GM23338 (cell line): Measurements from ENCODE around the gene PDZK1IP1. TPM values are rescaled to one million over a fixed set of nuclear protein-coding genes. Genes with fewer than 3 reads are reported as not detected.

Experiments used
- ATAC-seq: fragments of 200-7000 bp; cut with Tn5 transposase; 3 replicates; pipeline ENCODE4 v1.9.1; 2020
- DNase-seq: peaks from one replicate; pipeline ENCODE4 v3.0.0-alpha.2; 2015; ENCODE audit warnings: low spot score
- H2AFZ ChIP-seq: fragments of 200-600 bp; sonication (generic); 2 replicates; pipeline ENCODE4 v1.8.0; 2016; ENCODE audit warnings: antibody characterized with exemption, mild to moderate bottlenecking, moderate library complexity
- H3F3A ChIP-seq: fragments of 200-600 bp; sonication (generic); replicated peaks from 2 replicates; pipeline ENCODE4 v1.8.0; 2017; ENCODE audit warnings: antibody characterized with exemption, mixed run types, low read depth
- H3K27ac ChIP-seq: fragments of 200-600 bp; sonication (generic); 2 replicates; pipeline ENCODE4 v1.6.1; 2016; ENCODE audit warnings: low read depth
- H3K27me3 ChIP-seq: fragments of 200-600 bp; sonication (generic); 2 replicates; pipeline ENCODE4 v1.8.0; 2016; ENCODE audit warnings: mild to moderate bottlenecking, mixed run types, moderate library complexity; ENCODE audit not compliant: insufficient read depth
- H3K36me3 ChIP-seq: fragments of 200-600 bp; sonication (generic); 2 replicates; pipeline ENCODE4 v1.8.0; 2016; ENCODE audit warnings: mild to moderate bottlenecking; ENCODE audit not compliant: insufficient read depth
- H3K4me1 ChIP-seq: fragments of 200-600 bp; sonication (generic); 2 replicates; pipeline ENCODE4 v1.8.0; 2016; ENCODE audit warnings: mild to moderate bottlenecking, moderate library complexity; ENCODE audit not compliant: insufficient read depth
- H3K4me2 ChIP-seq: fragments of 200-600 bp; sonication (generic); 2 replicates; pipeline ENCODE4 v1.7.1; 2017; ENCODE audit warnings: mixed run types
- H3K4me3 ChIP-seq: fragments of 200-600 bp; sonication (generic); 2 replicates; pipeline ENCODE4 v1.6.1; 2016; ENCODE audit warnings: mixed run types
- H3K79me2 ChIP-seq: fragments of 200-600 bp; sonication (generic); replicated peaks from 2 replicates; pipeline ENCODE4 v1.8.0; 2017; ENCODE audit warnings: mild to moderate bottlenecking; ENCODE audit not compliant: insufficient read depth
- H3K9me2 ChIP-seq: fragments of 200-600 bp; sonication (generic); 2 replicates; pipeline ENCODE4 v1.8.0; 2017; ENCODE audit not compliant: insufficient read depth
- H4K20me1 ChIP-seq: fragments of 200-600 bp; sonication (generic); replicated peaks from 2 replicates; pipeline ENCODE4 v1.8.0; 2017; ENCODE audit warnings: mild to moderate bottlenecking; ENCODE audit not compliant: insufficient read depth
- H3K27ac Mint-ChIP-seq: 2 replicates; pipeline ENCODE4 v1.8.0; 2020; ENCODE audit warnings: inconsistent platforms, mild to moderate bottlenecking, moderate library complexity, mixed read lengths
- H3K27me3 Mint-ChIP-seq: 3 replicates; pipeline ENCODE4 v1.8.0; 2022; ENCODE audit warnings: low read depth, mild to moderate bottlenecking, moderate library complexity, mixed read lengths, inconsistent platforms; ENCODE audit not compliant: insufficient read depth, poor library complexity
- H3K36me3 Mint-ChIP-seq: 3 replicates; pipeline ENCODE4 v1.8.0; 2021; ENCODE audit warnings: low read depth, mild to moderate bottlenecking, inconsistent platforms, moderate library complexity, mixed read lengths
- H3K4me1 Mint-ChIP-seq: 3 replicates; pipeline ENCODE4 v1.8.0; 2020; ENCODE audit warnings: mild to moderate bottlenecking, inconsistent platforms, mixed read lengths
- H3K4me3 Mint-ChIP-seq: 3 replicates; pipeline ENCODE4 v1.8.0; 2021; ENCODE audit warnings: moderate library complexity, mild to moderate bottlenecking, inconsistent platforms, mixed read lengths
- H3K9me3 Mint-ChIP-seq: 3 replicates; pipeline ENCODE4 v1.8.0; 2020; ENCODE audit warnings: moderate library complexity, mild to moderate bottlenecking, inconsistent platforms, mixed read lengths
- CREB1 ChIP-seq: fragments of 250-450 bp; sonication (Bioruptor Pico); IDR thresholded peaks from 2 replicates; pipeline ENCODE4 v1.5.0; 2020; ENCODE audit warnings: low read depth, mild to moderate bottlenecking, moderate library complexity
- EZH2 ChIP-seq: fragments of 200-600 bp; sonication (generic); IDR thresholded peaks from one replicate; pipeline ENCODE4 v1.8.0; 2017; ENCODE audit warnings: antibody characterized with exemption, mild to moderate bottlenecking, low read depth; ENCODE audit not compliant: unreplicated experiment
- EZH2phosphoT487 ChIP-seq: fragments of 200-600 bp; sonication (generic); IDR thresholded peaks from one replicate; pipeline ENCODE4 v1.8.1; 2018; ENCODE audit warnings: antibody characterized with exemption; ENCODE audit not compliant: unreplicated experiment
- JUNB ChIP-seq: IDR thresholded peaks from one replicate; pipeline ENCODE4 v1.6.1; 2016; ENCODE audit warnings: antibody characterized with exemption; ENCODE audit not compliant: unreplicated experiment
- NANOG ChIP-seq: IDR thresholded peaks from 2 replicates; pipeline ENCODE4 v1.6.1; 2016; ENCODE audit warnings: antibody characterized with exemption, borderline replicate concordance
- POLR2AphosphoS5 ChIP-seq: IDR thresholded peaks from 2 replicates; pipeline ENCODE4 v1.6.1; 2016; ENCODE audit warnings: antibody characterized with exemption, low read depth
- STAT1 ChIP-seq: IDR thresholded peaks from one replicate; pipeline ENCODE4 v1.6.1; 2016; ENCODE audit warnings: antibody characterized with exemption; ENCODE audit not compliant: unreplicated experiment
- ZNF114 ChIP-seq: fragments of 250-450 bp; sonication (Bioruptor Pico); IDR thresholded peaks from 2 replicates; pipeline ENCODE4 v1.5.0; 2020; ENCODE audit warnings: mild to moderate bottlenecking, moderate library complexity
- ZNF331 ChIP-seq: fragments of 250-450 bp; sonication (Bioruptor Pico); IDR thresholded peaks from 2 replicates; pipeline ENCODE4 v1.5.0; 2020; ENCODE audit warnings: low read depth, mild to moderate bottlenecking, moderate library complexity
- polyA plus RNA-seq: library from polyadenylated mRNA; unstranded; fragments of >200 nt; fragmentation: Nextera tagmentation; extraction: Ambion mirVana; gene quantifications from 2 replicates; pipeline ENCODE4 v1.2.1, GENCODE V29; 2016
- total RNA-seq: library from RNA; depleted of rRNA; stranded (reverse); fragments of >200 nt; shearing (Covaris generic); gene quantifications from 2 replicates; pipeline ENCODE4 v1.2.3, GENCODE V29; 2014
- TF ChIP-seq, protein P1 (sequence below): IDR thresholded peaks from 2 replicates; pipeline ENCODE4 v1.6.1; 2016; ENCODE audit warnings: antibody characterized with exemption
- TF ChIP-seq, protein P2 (sequence below): fragments of 250-450 bp; sonication (Bioruptor Pico); IDR thresholded peaks from 2 replicates; pipeline ENCODE4 v1.5.0; 2020; ENCODE audit warnings: mild to moderate bottlenecking, moderate library complexity
- TF ChIP-seq, protein P3 (sequence below), 2 experiments: fragments of 200-600 bp in 1 of 2; sonication (generic) in 1 of 2; conservative IDR thresholded peaks; 2 replicates each; pipeline versions ENCODE4 v1.5.1 to v1.6.1; 2016 to 2017; ENCODE audit warnings: antibody characterized with exemption in 2 of 2, low read depth in 2 of 2, mild to moderate bottlenecking in 2 of 2, moderate library complexity in 1 of 2
- TF ChIP-seq, protein P4 (sequence below): IDR thresholded peaks from one replicate; pipeline ENCODE4 v1.6.1; 2018; ENCODE audit warnings: antibody characterized with exemption; ENCODE audit not compliant: unreplicated experiment

Gene PDZK1IP1
- total and polyA plus RNA-seq, 2 experiments from 2014 or later = not detected

DNA sequence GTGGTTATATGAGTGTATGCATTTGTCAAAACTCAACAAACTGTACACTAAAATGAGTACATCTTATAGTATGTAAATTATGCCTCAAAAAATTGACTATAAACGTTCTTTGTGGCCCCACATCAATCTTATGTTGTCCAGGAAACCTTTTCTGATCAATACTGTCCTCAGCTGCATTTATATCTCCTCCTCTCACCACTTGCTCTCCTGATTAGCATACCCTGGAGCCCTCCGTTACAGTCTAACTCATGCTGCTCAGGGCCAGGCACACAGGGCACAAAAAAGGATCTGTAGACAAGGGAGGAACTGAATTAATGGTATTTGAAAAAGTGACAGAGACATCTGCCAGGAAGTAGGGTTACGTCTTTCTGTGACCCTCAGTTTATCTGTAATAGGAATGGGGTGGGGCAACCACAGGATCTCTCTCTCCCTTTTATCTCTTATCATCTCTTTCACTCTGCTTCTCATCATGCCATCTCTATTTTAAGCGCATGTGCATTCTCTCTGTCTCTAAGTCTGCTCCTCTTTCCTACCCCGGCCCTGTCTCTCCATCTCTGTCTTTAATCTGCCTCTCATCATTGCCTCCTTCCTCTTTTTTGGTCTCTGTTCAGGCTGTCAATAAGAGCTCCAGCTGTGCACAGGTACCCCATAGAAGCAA is 49.2 kb upstream of the PDZK1IP1 start:
- Histone ChIP-seq H4K20me1 (peaks cover 6% of the 10 kb centered on the region; the same call in 1 of the 2 replicates), H3K27me3 (peaks cover 73% of the 10 kb centered on the region)
- H3K9me3 Mint-ChIP-seq = no peaks in the 10 kb centered on the region

More for the DNA sequence above, 49.2 kb upstream of the PDZK1IP1 start:
- H3K4me3 ChIP-seq = no peak overlapping the region
- H3K27ac ChIP-seq = no peak overlapping the region
- TF ChIP-seq ZNF331 (no peak), POLR2AphosphoS5 (no peak), EZH2 (no peak), JUNB (no peak), STAT1 (no peak), ZNF114 (CRISPR knock-in tag) (no peak), CREB1 (CRISPR knock-in tag) (no peak), NANOG (no peak), EZH2phosphoT487 (no peak)
- TF ChIP-seq, protein P1, sequence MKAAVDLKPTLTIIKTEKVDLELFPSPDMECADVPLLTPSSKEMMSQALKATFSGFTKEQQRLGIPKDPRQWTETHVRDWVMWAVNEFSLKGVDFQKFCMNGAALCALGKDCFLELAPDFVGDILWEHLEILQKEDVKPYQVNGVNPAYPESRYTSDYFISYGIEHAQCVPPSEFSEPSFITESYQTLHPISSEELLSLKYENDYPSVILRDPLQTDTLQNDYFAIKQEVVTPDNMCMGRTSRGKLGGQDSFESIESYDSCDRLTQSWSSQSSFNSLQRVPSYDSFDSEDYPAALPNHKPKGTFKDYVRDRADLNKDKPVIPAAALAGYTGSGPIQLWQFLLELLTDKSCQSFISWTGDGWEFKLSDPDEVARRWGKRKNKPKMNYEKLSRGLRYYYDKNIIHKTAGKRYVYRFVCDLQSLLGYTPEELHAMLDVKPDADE = no peak
- TF ChIP-seq, protein P2, sequence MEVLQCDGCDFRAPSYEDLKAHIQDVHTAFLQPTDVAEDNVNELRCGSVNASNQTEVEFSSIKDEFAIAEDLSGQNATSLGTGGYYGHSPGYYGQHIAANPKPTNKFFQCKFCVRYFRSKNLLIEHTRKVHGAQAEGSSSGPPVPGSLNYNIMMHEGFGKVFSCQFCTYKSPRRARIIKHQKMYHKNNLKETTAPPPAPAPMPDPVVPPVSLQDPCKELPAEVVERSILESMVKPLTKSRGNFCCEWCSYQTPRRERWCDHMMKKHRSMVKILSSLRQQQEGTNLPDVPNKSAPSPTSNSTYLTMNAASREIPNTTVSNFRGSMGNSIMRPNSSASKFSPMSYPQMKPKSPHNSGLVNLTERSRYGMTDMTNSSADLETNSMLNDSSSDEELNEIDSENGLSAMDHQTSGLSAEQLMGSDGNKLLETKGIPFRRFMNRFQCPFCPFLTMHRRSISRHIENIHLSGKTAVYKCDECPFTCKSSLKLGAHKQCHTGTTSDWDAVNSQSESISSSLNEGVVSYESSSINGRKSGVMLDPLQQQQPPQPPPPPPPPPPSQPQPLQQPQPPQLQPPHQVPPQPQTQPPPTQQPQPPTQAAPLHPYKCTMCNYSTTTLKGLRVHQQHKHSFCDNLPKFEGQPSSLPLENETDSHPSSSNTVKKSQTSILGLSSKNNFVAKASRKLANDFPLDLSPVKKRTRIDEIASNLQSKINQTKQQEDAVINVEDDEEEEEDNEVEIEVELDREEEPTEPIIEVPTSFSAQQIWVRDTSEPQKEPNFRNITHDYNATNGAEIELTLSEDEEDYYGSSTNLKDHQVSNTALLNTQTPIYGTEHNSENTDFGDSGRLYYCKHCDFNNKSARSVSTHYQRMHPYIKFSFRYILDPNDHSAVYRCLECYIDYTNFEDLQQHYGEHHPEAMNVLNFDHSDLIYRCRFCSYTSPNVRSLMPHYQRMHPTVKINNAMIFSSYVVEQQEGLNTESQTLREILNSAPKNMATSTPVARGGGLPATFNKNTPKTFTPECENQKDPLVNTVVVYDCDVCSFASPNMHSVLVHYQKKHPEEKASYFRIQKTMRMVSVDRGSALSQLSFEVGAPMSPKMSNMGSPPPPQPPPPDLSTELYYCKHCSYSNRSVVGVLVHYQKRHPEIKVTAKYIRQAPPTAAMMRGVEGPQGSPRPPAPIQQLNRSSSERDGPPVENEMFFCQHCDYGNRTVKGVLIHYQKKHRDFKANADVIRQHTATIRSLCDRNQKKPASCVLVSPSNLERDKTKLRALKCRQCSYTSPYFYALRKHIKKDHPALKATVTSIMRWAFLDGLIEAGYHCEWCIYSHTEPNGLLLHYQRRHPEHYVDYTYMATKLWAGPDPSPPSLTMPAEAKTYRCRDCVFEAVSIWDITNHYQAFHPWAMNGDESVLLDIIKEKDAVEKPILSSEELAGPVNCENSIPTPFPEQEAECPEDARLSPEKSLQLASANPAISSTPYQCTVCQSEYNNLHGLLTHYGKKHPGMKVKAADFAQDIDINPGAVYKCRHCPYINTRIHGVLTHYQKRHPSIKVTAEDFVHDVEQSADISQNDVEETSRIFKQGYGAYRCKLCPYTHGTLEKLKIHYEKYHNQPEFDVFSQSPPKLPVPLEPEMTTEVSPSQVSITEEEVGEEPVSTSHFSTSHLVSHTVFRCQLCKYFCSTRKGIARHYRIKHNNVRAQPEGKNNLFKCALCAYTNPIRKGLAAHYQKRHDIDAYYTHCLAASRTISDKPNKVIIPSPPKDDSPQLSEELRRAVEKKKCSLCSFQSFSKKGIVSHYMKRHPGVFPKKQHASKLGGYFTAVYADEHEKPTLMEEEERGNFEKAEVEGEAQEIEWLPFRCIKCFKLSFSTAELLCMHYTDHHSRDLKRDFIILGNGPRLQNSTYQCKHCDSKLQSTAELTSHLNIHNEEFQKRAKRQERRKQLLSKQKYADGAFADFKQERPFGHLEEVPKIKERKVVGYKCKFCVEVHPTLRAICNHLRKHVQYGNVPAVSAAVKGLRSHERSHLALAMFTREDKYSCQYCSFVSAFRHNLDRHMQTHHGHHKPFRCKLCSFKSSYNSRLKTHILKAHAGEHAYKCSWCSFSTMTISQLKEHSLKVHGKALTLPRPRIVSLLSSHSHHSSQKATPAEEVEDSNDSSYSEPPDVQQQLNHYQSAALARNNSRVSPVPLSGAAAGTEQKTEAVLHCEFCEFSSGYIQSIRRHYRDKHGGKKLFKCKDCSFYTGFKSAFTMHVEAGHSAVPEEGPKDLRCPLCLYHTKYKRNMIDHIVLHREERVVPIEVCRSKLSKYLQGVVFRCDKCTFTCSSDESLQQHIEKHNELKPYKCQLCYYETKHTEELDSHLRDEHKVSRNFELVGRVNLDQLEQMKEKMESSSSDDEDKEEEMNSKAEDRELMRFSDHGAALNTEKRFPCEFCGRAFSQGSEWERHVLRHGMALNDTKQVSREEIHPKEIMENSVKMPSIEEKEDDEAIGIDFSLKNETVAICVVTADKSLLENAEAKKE (CRISPR knock-in tag) = no peak
- TF ChIP-seq, protein P3, sequence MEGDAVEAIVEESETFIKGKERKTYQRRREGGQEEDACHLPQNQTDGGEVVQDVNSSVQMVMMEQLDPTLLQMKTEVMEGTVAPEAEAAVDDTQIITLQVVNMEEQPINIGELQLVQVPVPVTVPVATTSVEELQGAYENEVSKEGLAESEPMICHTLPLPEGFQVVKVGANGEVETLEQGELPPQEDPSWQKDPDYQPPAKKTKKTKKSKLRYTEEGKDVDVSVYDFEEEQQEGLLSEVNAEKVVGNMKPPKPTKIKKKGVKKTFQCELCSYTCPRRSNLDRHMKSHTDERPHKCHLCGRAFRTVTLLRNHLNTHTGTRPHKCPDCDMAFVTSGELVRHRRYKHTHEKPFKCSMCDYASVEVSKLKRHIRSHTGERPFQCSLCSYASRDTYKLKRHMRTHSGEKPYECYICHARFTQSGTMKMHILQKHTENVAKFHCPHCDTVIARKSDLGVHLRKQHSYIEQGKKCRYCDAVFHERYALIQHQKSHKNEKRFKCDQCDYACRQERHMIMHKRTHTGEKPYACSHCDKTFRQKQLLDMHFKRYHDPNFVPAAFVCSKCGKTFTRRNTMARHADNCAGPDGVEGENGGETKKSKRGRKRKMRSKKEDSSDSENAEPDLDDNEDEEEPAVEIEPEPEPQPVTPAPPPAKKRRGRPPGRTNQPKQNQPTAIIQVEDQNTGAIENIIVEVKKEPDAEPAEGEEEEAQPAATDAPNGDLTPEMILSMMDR (conservative IDR thresholded peaks at IDR 0.05; ENCODE audit: low read depth in 2 of 2) = no peak
- TF ChIP-seq, protein P4, sequence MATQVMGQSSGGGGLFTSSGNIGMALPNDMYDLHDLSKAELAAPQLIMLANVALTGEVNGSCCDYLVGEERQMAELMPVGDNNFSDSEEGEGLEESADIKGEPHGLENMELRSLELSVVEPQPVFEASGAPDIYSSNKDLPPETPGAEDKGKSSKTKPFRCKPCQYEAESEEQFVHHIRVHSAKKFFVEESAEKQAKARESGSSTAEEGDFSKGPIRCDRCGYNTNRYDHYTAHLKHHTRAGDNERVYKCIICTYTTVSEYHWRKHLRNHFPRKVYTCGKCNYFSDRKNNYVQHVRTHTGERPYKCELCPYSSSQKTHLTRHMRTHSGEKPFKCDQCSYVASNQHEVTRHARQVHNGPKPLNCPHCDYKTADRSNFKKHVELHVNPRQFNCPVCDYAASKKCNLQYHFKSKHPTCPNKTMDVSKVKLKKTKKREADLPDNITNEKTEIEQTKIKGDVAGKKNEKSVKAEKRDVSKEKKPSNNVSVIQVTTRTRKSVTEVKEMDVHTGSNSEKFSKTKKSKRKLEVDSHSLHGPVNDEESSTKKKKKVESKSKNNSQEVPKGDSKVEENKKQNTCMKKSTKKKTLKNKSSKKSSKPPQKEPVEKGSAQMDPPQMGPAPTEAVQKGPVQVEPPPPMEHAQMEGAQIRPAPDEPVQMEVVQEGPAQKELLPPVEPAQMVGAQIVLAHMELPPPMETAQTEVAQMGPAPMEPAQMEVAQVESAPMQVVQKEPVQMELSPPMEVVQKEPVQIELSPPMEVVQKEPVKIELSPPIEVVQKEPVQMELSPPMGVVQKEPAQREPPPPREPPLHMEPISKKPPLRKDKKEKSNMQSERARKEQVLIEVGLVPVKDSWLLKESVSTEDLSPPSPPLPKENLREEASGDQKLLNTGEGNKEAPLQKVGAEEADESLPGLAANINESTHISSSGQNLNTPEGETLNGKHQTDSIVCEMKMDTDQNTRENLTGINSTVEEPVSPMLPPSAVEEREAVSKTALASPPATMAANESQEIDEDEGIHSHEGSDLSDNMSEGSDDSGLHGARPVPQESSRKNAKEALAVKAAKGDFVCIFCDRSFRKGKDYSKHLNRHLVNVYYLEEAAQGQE = no peak
- no peak overlapping the region for H2AFZ ChIP-seq
- H3K79me2 ChIP-seq = no peaks in the 10 kb centered on the region
- H3K4me3 Mint-ChIP-seq = no peak overlapping the region
- peaks cover 12% of the 10 kb centered on the region for H3K4me1 ChIP-seq
- no peak overlapping the region for H3K4me2 ChIP-seq
- peaks cover 22% of the 10 kb centered on the region for H3K4me1 Mint-ChIP-seq
- no peaks in the 10 kb centered on the region for H3K9me2 ChIP-seq
- no peak overlapping the region for H3K27ac Mint-ChIP-seq
- ATAC-seq (no peak), DNase-seq (no peak)
- peaks cover 31% of the 10 kb centered on the region for H3K27me3 Mint-ChIP-seq
- 0 out of 2 replicates have a peak, but pooled peaks cover 3% of the 10 kb centered on the region for H3F3A ChIP-seq
- H3K36me3 ChIP-seq = no peaks in the 10 kb centered on the region
- no peaks in the 10 kb centered on the region for H3K36me3 Mint-ChIP-seq
